H1 (cell line): ENCODE data around the gene NFASC. TPM values are rescaled to one million over a fixed set of nuclear protein-coding genes. Genes with fewer than 3 reads are reported as not detected.

Experiments used
- CTCF ChIP-seq, 3 experiments: IDR thresholded peaks; 1 replicate in 2 of 3; 2 replicates in 1 of 3; pipeline versions ENCODE4 v1.5.1 to v1.6.1; 2011; ENCODE audit warnings: low read length in 3 of 3, mild to moderate bottlenecking in 3 of 3, inconsistent platforms in 2 of 3, low read depth in 1 of 3, moderate library complexity in 1 of 3; ENCODE audit not compliant: insufficient read depth in 1 of 3; ENCODE audit errors: control extremely low read depth in 1 of 3
- MAFK ChIP-seq: IDR thresholded peaks from 2 replicates; pipeline ENCODE4 v1.6.1; 2012; ENCODE audit warnings: low read depth, mild to moderate bottlenecking, improper control_type of control experiment, low read length
- polyA plus RNA-seq, 7 experiments: library from polyadenylated mRNA; depleted of rRNA in 3 of 7; stranded (reverse) in 5 of 7; unstranded in 2 of 7; fragments of >200 nt in 5 of 7; fragments of 200-250 nt in 2 of 7; gene quantifications; 1 replicate in 5 of 7; 2 replicates in 1 of 7; 4 replicates in 1 of 7; pipeline versions ENCODE4 v1.2.1 to v1.2.3, GENCODE V29; 2011 to 2013; ENCODE audit warnings: missing spikeins in 2 of 7, mixed read lengths in 2 of 7
- total RNA-seq: library from RNA; stranded (reverse); fragmentation: NEBNext Ultra II Directional; extraction: Animal tissue kit (Norgen Biotek cat#: 25700); gene quantifications from 2 replicates; pipeline ENCODE4 v1.2.1, GENCODE V29; 2021

NFASC gene
- total and polyA plus RNA-seq, 2 of the 8 experiments (the other 6 are each of a cell fraction or from before 2014, with no cell fraction given), result 5.0 to 15.2 TPM

- TF ChIP-seq CTCF (IDR thresholded peaks at IDR 0.05; ENCODE audit: control extremely low read depth in 1 of 3, insufficient read depth in 1 of 3, low read depth in 1 of 3, low read length in 3 of 3), result no peak
- TF ChIP-seq MAFK, result no peak
Observed at GRCh38 chr1:204931768-204932572, 61.3 kb downstream of the NFASC start (continued).
